Stimulated activated naive B cell treated with anti-CD40 and anti-IgM and Interleukin-4, amounts not matched to agents 10 μg/mL and 1 μg/mL and 100 μg/mL, for 72 hours (primary cell): ENCODE results near the gene ARHGAP30.

Experiments
- ATAC-seq, 2 donors: fragments of 150-1000 bp; cut with Tn5 transposase; replicated peaks; 2 replicates each; pipeline ENCODE4 v1.10.0; 2021; ENCODE audit warnings: moderate library complexity in 1 of 2
- DNase-seq: peaks from one replicate; pipeline ENCODE4 v3.0.0; 2021
- H3K27ac Mint-ChIP-seq: one replicate; pipeline ENCODE4 v1.8.0; 2022; ENCODE audit warnings: mild to moderate bottlenecking, mixed read lengths
- H3K27me3 Mint-ChIP-seq, 2 donors: one replicate each; pipeline ENCODE4 v1.8.0; 2022; ENCODE audit warnings: mixed read lengths in 2 of 2
- H3K36me3 Mint-ChIP-seq, 2 donors: one replicate each; pipeline ENCODE4 v1.8.0; 2022; ENCODE audit warnings: mixed read lengths in 2 of 2, mild to moderate bottlenecking in 1 of 2
- H3K4me1 Mint-ChIP-seq, 2 donors: one replicate each; pipeline ENCODE4 v1.8.0; 2022; ENCODE audit warnings: mixed read lengths in 2 of 2, mild to moderate bottlenecking in 1 of 2
- H3K4me3 Mint-ChIP-seq, 2 donors: one replicate each; pipeline ENCODE4 v1.8.0; 2022; ENCODE audit warnings: mild to moderate bottlenecking in 2 of 2, mixed read lengths in 2 of 2, moderate library complexity in 1 of 2
- H3K9me3 Mint-ChIP-seq, 2 donors: one replicate each; pipeline ENCODE4 v1.8.0; 2022; ENCODE audit warnings: mixed read lengths in 2 of 2, mild to moderate bottlenecking in 1 of 2

The ARHGAP30 gene

GRCh38 chr1:161009602-161010211 lies 60.0 kb downstream of the ARHGAP30 start:
- no peaks in the 10 kb centered on the region for H3K9me3 Mint-ChIP-seq
- H3K27me3 Mint-ChIP-seq: no peaks in the 10 kb centered on the region
- peaks cover 0 to 1% of the 10 kb centered on the region in 2 donors for H3K36me3 Mint-ChIP-seq
- DNase-seq (no peak), ATAC-seq (no peak)
- H3K27ac Mint-ChIP-seq: no peak overlapping the region
- H3K4me1 Mint-ChIP-seq: peaks cover 13 to 26% of the 10 kb centered on the region in 2 donors
- no peak overlapping the region for H3K4me3 Mint-ChIP-seq

DNA sequence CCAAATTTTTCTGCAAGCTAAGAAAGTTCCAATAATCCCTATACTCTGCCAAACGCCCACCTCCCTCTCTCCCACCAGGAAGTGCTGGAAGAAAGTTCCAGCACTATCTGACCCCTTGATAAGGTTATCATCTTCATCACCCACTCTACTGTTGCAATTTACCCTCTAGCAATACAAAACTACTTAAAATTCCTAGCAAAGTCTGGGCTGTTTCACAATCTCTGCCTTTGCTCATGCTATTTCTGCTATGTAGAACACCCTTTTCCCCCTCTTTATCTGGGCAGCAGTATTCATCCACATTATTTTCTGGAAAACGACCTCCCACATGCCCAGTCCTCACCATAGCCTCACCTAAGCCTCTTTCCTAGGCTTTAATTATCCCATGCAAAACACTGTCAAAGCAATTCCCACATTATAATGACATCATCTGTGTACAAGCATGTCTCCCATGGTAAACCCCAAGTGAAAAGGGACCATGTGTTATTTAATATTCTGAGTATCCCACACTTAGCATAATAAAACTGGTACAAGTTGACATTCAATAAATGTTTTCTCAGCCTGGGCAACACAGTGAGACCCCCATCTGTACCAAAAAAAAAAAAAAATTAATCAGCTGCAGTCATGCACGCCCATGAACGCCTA lies 60.7 kb downstream of the ARHGAP30 start:
- no peak for DNase-seq
- no peaks in the 10 kb centered on the region for H3K9me3 Mint-ChIP-seq
- no peaks in the 10 kb centered on the region for H3K27me3 Mint-ChIP-seq
- H3K4me3 Mint-ChIP-seq: no peak overlapping the region
- no peak for ATAC-seq
- H3K36me3 Mint-ChIP-seq: peaks cover 0 to 1% of the 10 kb centered on the region in 2 donors
- H3K4me1 Mint-ChIP-seq: peaks cover 10 to 22% of the 10 kb centered on the region in 2 donors
- H3K27ac Mint-ChIP-seq: no peak overlapping the region

DNA sequence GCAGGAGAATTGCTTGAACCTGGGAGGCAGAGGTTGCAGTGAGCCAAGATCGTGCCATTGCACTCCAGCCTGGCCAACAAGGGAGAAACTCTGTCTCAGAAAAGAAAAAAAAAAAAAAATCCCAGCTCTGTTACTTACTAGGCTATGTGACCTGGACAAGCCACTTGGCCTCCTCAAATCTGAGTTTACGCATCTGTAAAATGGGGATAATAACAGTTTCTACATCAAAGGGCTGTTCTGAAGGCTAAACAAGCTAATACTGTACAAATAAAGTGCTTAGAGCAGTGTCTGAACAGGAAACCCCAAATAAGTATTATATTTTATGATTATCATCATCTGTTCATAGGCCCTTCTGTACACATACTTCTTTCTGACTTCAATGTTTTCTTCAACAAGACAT lies 62.3 kb downstream of the ARHGAP30 start:
- DNase-seq (no peak), ATAC-seq (no peak)
- H3K27ac Mint-ChIP-seq: no peak overlapping the region
- H3K27me3 Mint-ChIP-seq: no peaks in the 10 kb centered on the region
- H3K9me3 Mint-ChIP-seq: no peaks in the 10 kb centered on the region
- no peak overlapping the region for H3K4me3 Mint-ChIP-seq
- H3K4me1 Mint-ChIP-seq: peaks cover 2 to 10% of the 10 kb centered on the region in 2 donors
- H3K36me3 Mint-ChIP-seq: peaks cover 0 to 1% of the 10 kb centered on the region in 2 donors

DNA sequence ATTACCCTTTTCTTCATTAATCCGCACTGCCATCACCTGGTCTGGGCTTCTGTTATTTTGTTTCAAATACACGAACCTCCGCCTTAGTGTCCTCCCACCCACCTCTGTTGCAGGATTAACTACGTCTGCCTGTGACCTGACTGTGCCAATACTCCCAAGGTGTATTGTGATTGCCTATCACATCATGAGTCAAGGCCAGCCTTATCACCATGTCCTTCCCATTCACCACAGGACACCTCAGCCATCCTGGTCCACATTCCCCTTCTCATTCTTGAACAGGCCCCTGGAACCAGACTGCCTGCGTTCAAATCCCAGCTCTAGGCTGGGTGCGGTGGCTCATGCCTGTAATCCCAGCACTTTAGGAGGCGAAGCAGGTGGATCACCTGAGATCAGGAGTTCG lies 63.1 kb downstream of the ARHGAP30 start:
- Mint-ChIP-seq H3K4me3 (no peak overlapping the region), H3K9me3 (no peaks in the 10 kb centered on the region), H3K36me3 (peaks cover 1 to 2% of the 10 kb centered on the region in 2 donors), H3K27ac (no peak overlapping the region), H3K4me1 (peaks cover 4 to 6% of the 10 kb centered on the region in 2 donors), H3K27me3 (no peaks in the 10 kb centered on the region)
- DNase-seq: no peak
- ATAC-seq: no peak

GRCh38 chr1:161001525-161001924 lies 68.2 kb downstream of the ARHGAP30 start:
- Mint-ChIP-seq H3K36me3 (peaks cover 20 to 28% of the 10 kb centered on the region in 2 donors), H3K9me3 (no peaks in the 10 kb centered on the region), H3K27me3 (no peaks in the 10 kb centered on the region), H3K4me3 (no peak overlapping the region), H3K27ac (no peak overlapping the region), H3K4me1 (peaks cover 21 to 24% of the 10 kb centered on the region in 2 donors)
- ATAC-seq (no peak), DNase-seq (no peak)

DNA sequence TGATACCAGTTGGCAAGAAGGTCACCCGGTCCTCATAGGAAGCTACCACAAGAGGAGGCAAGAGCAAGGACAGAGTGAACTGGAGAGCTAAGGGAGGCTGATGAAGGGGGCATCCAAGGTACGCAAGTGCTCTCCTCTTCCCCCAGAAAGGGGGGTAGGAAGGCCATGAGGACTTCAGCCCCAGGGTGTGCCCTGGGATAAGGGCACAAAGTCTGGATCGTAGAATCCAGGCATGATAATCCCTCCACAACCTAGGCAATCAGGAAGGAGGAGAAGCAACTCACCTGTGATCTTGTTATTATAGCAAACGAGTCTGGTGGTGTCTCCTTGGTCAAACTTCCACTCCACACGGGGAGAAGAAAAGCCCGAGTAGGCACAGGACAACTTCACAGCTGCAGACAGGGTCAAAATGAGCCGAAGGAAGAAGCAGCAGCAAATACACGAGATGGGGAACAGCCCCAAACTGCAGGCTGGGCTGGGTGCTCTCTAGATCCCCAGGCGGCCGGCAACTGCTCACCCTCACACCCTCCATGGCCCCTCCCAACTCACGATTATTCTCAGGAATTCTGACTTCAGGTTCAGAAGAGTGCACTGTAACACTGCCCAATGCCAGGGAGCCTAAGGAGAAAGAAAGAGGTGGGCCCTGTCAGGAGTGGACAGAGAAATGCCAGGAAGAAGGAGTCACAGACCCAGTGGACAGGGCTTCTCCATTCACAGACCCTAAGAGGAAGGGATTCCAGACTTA lies 68.8 kb downstream of the ARHGAP30 start:
- DNase-seq (no peak), ATAC-seq (no peak)
- Mint-ChIP-seq H3K4me1 (peaks cover 22 to 28% of the 10 kb centered on the region in 2 donors), H3K4me3 (no peak overlapping the region), H3K36me3 (peaks cover 20 to 28% of the 10 kb centered on the region in 2 donors), H3K27me3 (no peaks in the 10 kb centered on the region), H3K9me3 (no peaks in the 10 kb centered on the region), H3K27ac (no peak overlapping the region)

GRCh38 chr1:160999376-160999775 lies 70.3 kb downstream of the ARHGAP30 start:
- ATAC-seq: peak; percentile 66 to 76
- Mint-ChIP-seq H3K9me3 (no peaks in the 10 kb centered on the region), H3K27ac (peak overlapping the region; percentile 42), H3K36me3 (peaks cover 20 to 28% of the 10 kb centered on the region in 2 donors), H3K27me3 (no peaks in the 10 kb centered on the region), H3K4me1 (peaks cover 22 to 28% of the 10 kb centered on the region in 2 donors), H3K4me3 (no peak overlapping the region)
- no peak for DNase-seq

DNA sequence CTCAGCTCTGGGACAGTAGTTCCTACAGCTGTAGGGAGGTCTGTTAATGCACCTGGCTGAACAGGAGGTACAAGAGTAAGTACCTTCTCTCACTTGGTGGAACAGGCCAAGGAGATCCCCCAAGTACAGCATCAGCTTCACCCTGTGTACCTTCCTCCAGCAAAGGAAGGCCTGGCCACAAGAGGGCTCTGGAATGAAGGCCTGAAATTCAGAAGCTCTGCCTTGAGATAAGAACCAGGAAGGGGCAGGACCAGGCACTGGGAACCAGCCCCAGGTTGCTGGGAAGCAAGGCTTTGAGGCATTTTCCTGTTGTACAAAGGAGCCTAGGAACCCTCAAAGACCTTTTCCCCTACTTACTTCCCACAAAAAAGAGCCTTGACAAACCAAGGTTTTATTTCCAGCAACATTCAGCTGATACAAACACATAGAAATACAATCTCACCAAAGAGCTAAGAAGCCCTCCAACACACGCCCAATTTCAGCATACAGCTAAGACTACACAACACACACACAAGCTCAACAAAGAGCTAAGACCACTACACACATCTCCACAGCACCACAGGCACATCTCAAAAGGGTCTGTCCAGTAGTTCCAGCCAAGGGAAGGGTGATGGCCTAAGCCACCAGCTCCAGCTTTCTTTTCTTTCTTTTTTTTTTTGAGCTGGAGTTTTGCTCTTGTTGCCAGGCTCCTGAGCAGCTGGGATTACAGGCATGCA lies 72.2 kb downstream of the ARHGAP30 start:
- Mint-ChIP-seq H3K4me3 (no peak overlapping the region), H3K9me3 (no peaks in the 10 kb centered on the region), H3K4me1 (peaks cover 22 to 28% of the 10 kb centered on the region in 2 donors), H3K36me3 (peaks cover 20 to 28% of the 10 kb centered on the region in 2 donors), H3K27ac (peak overlapping the region; percentile 73), H3K27me3 (no peaks in the 10 kb centered on the region)
- DNase-seq (no peak), ATAC-seq (peak; percentile 76 to 81)
